T-helper 1 cell treated with Interleukin-12 subunit alpha and Interleukin-12 subunit beta and Interleukin-4 antibody, amounts not matched to agents 30 ng/mL and 1 ng/mL, for 36 hours (primary cell): ENCODE measurements around the gene TDRD6. TPM values are rescaled to one million over a fixed set of nuclear protein-coding genes. Genes with fewer than 3 reads are reported as not detected.
"Not testable (repeated sequence)": the region's sequence is repeated elsewhere in the genome, so short reads cannot be mapped to it uniquely, and the experiment has no call there.

ENCODE experiments used
- intact Hi-C: fragments of 100-400 bp; cut with micrococcal nuclease; formaldehyde crosslinking; loops from one replicate; pipeline ENCODE4 v1.15.1; 2024
- total RNA-seq: library from RNA; stranded (reverse); gene quantifications from 2 replicates; pipeline ENCODE4 v1.2.3, GENCODE V29; 2022

TDRD6 gene, protein sequence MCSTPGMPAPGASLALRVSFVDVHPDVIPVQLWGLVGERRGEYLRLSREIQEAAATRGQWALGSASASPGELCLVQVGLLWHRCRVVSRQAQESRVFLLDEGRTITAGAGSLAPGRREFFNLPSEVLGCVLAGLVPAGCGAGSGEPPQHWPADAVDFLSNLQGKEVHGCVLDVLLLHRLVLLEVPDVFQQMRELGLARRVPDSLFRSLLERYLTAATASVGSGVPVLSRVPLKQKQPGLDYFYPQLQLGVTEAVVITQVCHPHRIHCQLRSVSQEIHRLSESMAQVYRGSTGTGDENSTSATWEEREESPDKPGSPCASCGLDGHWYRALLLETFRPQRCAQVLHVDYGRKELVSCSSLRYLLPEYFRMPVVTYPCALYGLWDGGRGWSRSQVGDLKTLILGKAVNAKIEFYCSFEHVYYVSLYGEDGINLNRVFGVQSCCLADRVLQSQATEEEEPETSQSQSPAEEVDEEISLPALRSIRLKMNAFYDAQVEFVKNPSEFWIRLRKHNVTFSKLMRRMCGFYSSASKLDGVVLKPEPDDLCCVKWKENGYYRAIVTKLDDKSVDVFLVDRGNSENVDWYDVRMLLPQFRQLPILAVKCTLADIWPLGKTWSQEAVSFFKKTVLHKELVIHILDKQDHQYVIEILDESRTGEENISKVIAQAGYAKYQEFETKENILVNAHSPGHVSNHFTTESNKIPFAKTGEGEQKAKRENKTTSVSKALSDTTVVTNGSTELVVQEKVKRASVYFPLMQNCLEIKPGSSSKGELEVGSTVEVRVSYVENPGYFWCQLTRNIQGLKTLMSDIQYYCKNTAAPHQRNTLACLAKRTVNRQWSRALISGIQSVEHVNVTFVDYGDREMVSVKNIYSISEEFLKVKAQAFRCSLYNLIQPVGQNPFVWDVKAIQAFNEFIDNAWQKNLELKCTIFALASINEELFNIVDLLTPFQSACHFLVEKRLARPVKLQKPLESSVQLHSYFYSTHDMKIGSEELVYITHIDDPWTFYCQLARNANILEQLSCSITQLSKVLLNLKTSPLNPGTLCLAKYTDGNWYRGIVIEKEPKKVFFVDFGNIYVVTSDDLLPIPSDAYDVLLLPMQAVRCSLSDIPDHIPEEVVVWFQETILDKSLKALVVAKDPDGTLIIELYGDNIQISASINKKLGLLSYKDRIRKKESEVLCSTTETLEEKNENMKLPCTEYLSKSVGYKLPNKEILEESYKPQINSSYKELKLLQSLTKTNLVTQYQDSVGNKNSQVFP (N-terminal part only)
- total RNA-seq, result not detected in 2 replicates

DNA sequence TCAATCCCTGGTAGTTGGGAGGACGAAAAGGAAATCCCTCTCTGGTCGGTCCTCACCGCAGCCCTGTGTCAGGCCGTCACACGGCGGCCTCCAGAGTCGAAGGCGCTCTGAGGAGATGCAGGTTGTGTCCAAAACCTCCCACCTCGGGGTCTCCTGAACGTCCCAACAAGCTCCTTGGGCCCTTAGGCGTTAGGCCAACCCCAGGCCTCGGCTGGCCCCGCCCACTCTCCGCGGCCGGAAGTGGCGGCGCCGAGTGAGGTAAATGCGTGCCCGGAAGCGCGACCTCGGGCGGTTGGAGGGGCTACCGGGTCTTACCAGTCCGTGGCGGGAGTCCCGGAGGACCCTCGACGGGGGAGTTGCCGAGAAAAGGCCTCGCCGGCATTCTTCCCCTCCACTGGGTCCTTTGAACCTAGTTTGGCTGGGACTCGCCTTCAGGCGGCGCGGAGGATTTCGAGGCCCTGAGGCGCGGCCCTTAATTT lies at the start of gene TDRD6:
Gene TDRD6, plus strand, starts transcription at position 267 of the 479 bp plus-strand sequence. CDS start 244 bp downstream, outside the sequence.
- intact Hi-C loops, result no loop called here

DNA sequence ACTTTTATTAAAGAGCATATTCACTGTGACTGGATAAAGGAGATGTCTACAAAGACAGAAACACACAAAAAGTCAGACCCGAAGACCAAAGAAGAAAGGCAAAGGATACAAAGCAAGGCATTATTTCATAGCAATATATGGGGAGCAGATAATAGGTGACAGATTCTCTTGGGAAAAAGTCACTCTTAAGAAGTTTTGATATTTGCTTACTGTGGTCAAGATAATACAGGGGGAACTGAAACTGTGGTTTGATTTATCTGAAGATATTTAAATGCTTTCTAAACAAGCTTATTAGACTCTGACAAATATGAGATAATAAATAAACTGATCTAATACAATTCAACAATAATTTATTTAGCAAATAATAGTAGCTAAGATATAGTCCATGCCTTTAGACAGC lies 49.8 kb upstream of the TDRD6 start:
- intact Hi-C loops, result no loop called here

DNA sequence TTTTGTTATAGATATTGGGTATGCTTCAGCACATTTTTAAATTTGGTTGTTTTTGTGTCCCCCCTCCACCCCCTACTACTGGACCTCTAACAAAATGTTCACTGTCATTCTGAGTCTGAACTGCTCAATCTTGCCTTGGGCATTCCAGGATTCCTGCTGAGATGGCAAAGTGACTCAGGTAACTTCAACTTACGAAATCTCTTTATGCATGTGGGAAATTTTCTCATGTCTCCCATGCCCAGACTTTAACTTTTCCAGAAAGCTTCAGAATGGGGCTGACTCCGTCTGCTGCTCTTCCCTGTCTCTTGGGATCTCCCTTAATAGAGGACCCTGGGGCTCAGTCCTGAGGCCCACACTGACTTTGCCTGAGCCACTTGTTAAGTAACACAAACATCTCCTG lies 49.0 kb upstream of the TDRD6 start:
- intact Hi-C loops, result no loop called here

DNA sequence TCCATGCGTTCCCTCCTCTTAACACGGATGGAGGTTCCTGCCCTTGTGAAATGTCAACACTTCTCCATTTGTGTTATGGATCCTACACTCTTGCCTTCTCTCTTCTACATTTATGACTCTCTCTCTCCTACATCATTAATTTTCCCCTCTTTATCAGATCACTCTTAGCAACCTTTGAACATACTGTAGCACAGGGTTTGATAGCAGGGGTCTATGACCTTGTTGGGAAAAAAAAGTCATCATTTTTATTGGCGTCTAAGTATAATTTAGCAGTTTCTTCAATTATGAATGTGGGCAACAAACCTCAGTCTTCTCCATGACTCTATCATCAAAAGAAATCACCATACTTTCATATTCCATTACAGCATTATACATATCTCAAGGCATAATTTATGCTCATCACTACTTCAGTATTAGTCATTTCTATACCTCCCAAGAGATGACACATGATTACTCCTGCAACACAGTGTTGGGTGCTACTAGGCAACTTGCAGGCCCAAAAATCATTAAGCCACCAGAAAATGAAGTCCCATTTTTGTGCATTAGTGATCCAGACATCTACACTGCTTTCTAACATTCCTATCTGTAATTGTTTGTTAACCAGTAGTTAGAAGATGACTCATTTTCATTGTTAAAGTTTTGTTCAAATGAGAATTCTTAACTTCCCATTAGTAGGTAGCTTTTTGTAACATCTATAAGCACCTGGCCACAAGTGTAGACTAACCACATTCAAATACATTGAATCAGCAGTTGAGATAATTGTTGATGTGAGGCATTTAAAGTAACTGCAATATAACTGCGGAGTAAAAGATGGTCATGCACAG lies 44.5 kb upstream of the TDRD6 start:
- intact Hi-C loops, result no loop called here

DNA sequence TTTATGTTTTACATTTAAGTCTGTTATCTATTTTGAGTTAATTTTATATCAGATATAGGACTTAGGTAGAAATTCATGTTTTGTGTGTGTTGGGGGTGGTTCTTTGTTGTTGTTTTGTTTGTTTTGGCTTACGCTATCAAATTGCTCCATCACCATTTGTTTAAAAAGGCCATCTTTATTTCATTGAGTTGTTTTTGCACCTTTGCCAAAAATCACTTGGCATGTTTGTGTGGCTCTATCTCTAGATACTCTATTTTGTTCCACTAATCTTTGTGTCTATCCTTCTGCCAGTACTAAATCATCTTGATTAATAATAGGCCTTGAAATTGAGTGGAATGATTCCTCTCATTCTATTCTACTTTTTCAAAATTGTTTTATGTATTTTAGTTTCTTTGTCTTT lies 42.4 kb upstream of the TDRD6 start:
- intact Hi-C loops, result no loop called here

DNA sequence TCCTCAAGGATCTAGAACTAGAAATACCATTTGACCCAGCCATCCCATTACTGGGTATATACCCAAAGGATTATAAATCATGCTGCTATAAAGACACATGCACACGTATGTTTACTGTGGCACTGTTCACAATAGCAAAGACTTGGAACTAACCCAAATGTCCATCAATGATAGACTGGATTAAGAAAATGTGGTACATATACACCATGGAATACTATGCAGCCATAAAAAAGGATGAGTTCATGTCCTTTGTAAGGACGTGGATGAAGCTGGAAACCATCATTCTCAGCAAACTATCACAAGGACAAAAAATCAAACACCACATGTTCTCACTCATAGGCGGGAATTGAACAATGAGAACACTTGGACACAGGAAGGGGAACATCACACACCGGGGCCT lies 39.6 kb upstream of the TDRD6 start:
- intact Hi-C loops, result not testable (repeated sequence)

DNA sequence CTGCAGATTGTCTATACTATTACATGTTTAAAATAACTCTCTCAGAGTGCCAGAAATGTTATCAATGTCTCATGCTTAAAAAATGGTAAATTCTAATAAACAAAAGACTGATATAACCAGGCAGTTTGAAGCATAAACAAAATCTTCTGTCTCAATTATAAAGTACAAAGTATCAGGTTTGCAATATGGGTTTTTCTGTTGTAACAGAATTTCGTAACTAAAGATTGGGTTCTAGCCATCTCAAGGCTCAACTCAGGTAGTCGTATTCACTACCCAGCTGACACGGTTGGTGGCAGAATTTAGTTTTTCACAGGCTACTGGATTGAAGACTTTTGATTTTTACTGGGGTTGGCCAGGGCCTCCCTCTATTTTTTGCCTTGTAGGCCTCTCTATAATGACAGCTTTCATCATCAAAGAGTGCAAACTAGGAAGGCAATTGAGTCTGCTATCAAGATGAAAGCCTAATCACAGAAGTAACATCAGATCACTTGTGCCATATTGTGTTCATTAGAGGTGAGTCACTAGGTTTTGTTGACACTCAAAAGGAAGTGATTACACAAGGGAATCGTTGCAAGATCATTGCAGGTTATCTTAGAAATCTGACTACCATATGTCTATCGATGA lies 38.7 kb upstream of the TDRD6 start:
- intact Hi-C loops, result no loop called here

DNA sequence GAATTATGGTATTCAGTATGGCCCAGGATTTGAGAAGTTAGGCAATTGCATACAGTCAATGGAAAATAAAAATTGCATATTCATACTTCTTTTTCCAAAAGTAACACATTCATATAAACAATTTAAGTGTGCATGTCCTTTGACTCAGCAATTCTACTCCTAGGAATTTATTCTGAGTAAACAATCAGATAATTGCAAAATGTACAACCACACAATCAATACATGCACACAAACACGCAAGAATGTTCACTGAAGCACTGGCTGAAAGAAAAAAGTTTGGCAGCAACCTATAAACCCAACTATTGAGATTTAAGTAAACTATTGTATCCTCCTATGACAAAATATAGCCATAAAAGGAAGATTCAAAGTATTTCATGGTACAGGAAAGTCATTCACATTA lies 36.7 kb upstream of the TDRD6 start:
- intact Hi-C loops, result loop anchor here (5.0 kb wide), 1 partner anchor 639 kb away; no protein-coding TSS in a partner anchor

DNA sequence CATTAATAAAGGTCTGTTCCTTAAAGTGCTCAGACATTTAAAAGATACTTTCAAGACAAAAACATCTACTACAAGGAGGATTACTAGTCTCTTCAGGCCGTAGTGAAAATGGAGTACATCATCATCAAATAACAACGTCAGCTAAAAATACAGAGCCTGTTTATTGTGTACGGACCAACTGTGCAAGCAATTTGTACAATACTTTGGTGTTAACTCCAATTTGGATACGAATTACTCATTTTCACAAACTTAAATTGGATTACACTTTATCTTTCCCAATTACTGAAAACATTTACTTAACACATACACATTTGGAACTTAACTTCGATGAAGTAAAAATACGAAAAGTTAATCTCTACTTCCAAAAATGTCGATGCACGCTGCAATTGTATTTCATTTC lies 35.9 kb upstream of the TDRD6 start:
- intact Hi-C loops, result loop anchor here (1.0 to 5.0 kb wide), 3 partner anchors 523 to 825 kb away; partner anchors contain the start of genes CD2AP and ENPP4

DNA sequence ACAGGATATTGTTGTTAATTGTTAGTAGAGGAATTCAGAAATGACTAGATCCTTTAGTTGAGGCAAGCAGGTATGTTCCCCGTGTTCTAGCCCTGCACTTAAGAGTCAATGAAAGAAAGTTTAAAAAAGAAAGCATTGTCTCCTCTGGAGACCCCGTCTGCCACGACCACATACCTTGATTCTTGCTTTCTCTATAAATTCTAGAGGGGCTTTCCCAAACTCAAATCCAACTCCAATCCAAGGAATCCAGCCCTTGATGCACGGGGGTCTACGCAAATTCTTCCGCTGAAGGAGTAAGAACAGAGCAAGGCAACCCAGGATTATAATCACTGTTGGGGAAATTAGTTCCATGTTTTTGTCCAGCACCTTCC lies 35.5 kb upstream of the TDRD6 start:
- intact Hi-C loops, result loop anchor here (1.0 to 5.0 kb wide), 3 partner anchors 523 to 825 kb away; partner anchors contain the start of genes CD2AP and ENPP4

DNA sequence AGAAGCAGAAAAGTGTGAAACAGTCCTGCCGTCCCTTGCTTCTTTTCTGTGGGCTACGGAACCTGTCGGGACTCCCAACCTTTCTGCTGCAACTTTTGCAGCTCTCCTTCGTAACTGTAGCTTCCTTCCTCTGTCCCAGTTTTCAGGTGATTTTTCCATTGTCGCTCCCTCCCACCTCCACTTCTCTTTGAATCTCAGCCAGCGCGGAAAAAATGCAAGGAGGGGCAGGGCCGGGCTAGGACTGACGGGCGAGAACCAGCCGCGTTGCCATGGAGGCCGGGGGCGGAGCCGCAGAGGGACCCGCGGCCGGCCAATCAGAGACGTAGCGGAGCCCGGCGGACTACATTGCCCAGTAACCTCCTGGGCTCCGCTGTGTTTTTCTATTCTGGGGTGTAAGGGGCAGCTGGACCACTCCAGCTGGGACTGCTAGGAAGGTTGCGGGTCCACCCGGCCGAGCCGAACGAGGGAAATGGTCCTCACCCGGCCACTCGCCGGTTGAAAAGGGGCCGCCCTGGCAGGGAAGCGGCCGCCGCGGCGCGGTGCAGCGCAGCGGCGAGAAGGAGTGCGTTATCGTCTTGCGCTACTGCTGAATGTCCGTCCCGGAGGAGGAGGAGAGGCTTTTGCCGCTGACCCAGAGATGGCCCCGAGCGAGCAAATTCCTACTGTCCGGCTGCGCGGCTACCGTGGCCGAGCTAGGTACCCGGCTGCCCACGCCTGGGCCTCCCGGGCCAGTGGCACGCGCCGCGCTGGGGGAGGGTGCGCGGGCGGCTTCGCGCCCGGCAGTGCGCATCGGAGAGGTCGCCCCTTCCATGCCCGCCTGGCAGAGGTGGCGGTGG lies 34.9 kb upstream of the TDRD6 start, which contains the start of the genes CYP39A1 and SLC25A27:
Gene CYP39A1, minus strand, starts transcription at position 216 of the 836 bp plus-strand sequence. CDS start 236 bp downstream, outside the sequence.
Gene SLC25A27, plus strand, starts transcription at position 373 of the 836 bp plus-strand sequence. Its CDS starts 218 bp downstream, at position 591.
- intact Hi-C loops, result loop anchor here (1.0 to 5.0 kb wide), 3 partner anchors 524 to 824 kb away; partner anchors contain the start of genes CD2AP and ENPP4

DNA sequence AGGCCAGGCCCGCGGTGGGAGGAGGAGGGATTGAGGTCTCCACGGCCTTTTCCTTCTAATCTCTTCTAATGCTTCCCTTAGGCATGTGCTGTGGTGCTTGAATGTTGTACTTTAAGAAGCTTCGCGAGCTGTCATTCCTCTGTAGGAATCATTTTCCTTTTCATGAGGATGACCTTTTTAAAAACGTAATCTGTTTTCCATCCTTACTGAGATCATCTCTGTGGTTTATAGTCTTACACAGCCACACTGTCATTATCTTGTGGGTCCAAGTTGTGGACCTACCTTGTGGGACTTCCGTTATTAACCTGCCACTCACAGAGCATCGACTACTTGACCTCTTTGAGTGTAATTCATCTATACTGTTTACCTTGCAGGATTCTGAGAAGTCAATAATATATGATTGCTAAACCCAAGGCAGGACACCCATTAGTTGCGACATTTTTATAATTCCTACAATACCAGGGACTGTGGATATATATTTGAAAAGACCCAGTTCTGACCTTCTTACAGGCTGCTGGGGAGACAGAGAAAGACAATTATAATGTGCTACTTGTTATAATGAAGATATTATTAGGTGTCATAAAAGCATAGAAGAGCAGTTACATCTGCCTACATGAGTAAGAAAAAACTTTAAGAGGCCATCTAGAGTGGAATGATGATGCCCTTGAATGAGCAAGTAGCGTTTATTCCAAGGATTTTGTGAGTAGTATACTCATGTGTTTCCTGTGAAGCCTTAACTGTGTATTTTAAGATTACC lies 34.1 kb upstream of the TDRD6 start:
- intact Hi-C loops, result loop anchor here (2.0 to 5.0 kb wide), 2 partner anchors 641 to 823 kb away; partner anchors contain the start of gene CD2AP

DNA sequence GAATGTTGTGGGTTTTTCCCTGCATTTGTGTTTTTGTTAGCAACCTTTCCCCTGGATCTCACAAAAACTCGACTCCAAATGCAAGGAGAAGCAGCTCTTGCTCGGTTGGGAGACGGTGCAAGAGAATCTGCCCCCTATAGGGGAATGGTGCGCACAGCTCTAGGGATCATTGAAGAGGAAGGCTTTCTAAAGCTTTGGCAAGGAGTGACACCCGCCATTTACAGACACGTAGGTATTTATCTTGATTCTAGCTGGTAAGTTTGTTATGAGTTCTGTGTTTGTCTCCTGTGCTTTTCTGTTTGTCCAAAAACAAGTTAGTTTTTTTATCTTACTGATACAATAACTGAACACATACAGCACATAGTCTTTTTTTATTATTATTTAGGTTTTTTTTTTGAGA lies 31.9 kb upstream of the TDRD6 start:
- intact Hi-C loops, result no loop called here

DNA sequence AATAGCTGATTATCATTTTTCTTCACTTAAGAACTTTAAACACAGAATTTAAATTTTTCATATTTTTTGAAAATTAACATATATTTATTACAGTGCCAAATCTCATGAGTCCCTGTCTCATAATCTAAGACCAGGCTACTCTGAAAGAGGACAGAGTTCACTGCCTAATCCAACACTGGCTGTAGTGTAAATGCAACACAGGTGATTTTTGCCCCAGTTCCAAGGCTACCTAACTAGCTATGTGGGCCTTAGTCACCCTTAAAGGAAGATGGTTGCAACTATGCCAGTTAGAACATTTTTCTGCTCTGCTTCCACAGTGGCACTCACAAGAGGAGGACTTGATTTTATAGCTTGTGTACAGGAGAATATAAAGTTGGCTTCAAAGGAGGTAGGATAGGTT lies 30.0 kb upstream of the TDRD6 start:
- intact Hi-C loops, result no loop called here

DNA sequence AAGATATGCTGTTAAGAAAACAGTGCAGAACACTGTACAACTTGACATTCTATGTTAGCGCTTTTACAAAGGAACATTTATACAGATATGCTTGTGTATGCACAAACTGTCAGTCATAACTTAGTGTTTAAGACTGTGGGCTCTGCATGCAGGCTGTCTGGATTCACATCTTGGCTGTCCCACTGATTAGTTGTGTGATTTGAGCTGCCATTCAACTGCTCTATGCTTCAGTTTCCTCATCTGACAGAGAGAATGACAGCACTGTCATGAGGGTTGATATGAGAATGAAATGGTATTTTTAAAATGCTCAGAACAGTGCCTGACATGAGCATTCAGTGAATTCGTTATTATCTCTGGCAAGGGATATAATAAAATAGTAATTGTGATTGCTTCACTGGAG lies 26.2 kb upstream of the TDRD6 start:
- intact Hi-C loops, result no loop called here

DNA sequence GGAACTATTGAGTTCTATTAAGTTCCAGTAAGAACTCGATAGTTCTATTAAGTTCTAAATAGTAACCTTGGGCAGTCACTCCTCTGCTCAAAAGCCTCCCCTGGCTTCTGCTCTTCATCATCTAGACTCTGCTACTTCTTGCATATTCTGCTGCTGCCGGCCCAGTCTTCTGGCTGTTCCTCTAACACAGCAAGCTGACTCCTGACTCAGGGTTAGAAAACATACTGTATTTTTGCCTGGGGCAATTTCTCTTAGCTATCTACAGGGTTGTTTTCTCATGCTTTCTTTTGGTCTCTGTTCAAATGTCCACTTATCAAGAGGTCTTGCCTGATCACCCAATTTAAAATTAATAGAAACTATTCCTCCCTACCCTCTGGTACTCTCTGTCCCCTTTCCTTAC lies 20.3 kb upstream of the TDRD6 start:
- intact Hi-C loops, result no loop called here

DNA sequence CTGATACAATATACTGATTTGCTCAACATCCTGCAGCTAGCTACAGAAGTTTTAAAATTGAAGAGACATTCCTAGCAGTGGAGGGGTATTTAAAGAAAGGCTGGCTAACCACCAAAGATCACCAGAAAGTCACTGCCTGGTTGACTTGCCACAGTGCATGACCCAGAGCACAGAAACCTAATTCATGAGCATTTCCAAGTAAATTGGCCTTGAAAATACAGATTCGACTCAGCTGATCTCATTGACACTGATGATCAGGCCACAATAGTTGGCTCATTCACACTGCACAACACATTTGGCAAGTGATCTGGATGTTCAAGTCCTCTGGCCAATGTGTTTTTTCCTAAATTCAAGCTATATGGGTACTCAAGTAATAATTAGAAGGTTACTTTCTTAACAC lies 13.3 kb upstream of the TDRD6 start:
- intact Hi-C loops, result no loop called here
